A673 (cell line): ENCODE data around the gene ACO1. TPM values are rescaled to one million over a fixed set of nuclear protein-coding genes. Genes with fewer than 3 reads are reported as not detected.

ENCODE experiments used
- BruUV-seq: library from RNA; stranded (reverse); fragments of 400-500 nt; replicated peaks from 2 replicates; lab custom pipeline; 2021; lab: Mats Ljungman, UMichigan
- CTCF ChIA-PET: fragments of 300-600 bp; sonication (Branson Sonifier 250); formaldehyde crosslinking; loops from one replicate; lab custom pipeline; 2022; ENCODE audit warnings: antibody characterized with exemption; lab: Charles Lee
- POLR2A ChIA-PET: fragments of 300-600 bp; sonication (Branson Sonifier 250); formaldehyde crosslinking; loops from one replicate; lab custom pipeline; 2022; ENCODE audit warnings: antibody characterized with exemption; ENCODE audit not compliant: low non-redundant PET; lab: Charles Lee
- DNase-seq: peaks from one replicate; pipeline ENCODE4 v3.0.0-alpha.2; 2015; ENCODE audit warnings: low spot score
- H3K27ac ChIP-seq: fragments of 200-600 bp; sonication (generic); 2 replicates; pipeline ENCODE4 v1.5.1; 2016; ENCODE audit warnings: mixed run types, low read depth, mild to moderate bottlenecking, mixed read lengths, antibody characterized with exemption, low read length; ENCODE audit not compliant: poor library complexity, severe bottlenecking
- H3K27me3 ChIP-seq: fragments of 200-600 bp; sonication (generic); replicated peaks from 2 replicates; pipeline ENCODE4 v1.6.1; 2017; ENCODE audit warnings: mixed run types, low read depth, mild to moderate bottlenecking, mixed read lengths, antibody characterized with exemption, low read length; ENCODE audit not compliant: insufficient read depth, poor library complexity
- H3K36me3 ChIP-seq: fragments of 200-600 bp; sonication (generic); 2 replicates; pipeline ENCODE4 v1.6.1; 2016; ENCODE audit warnings: mixed run types, mild to moderate bottlenecking, mixed read lengths, antibody characterized with exemption, low read length; ENCODE audit not compliant: insufficient read depth, poor library complexity, severe bottlenecking
- H3K4me1 ChIP-seq: fragments of 200-600 bp; sonication (generic); 2 replicates; pipeline ENCODE4 v1.6.1; 2017; ENCODE audit warnings: mixed run types, mild to moderate bottlenecking, mixed read lengths, antibody characterized with exemption, low read length; ENCODE audit not compliant: insufficient read depth, poor library complexity, severe bottlenecking
- H3K4me3 ChIP-seq: fragments of 200-600 bp; sonication (generic); 2 replicates; pipeline ENCODE4 v1.5.1; 2016; ENCODE audit warnings: low read depth, mixed run types, mild to moderate bottlenecking, mixed read lengths, low read length; ENCODE audit not compliant: poor library complexity, severe bottlenecking
- H3K9me3 ChIP-seq: fragments of 200-600 bp; sonication (generic); 2 replicates; pipeline ENCODE4 v1.6.1; 2016; ENCODE audit warnings: mixed run types, low read depth, mild to moderate bottlenecking, mixed read lengths, antibody characterized with exemption, low read length; ENCODE audit not compliant: poor library complexity, severe bottlenecking
- EZH2 ChIP-seq: fragments of 200-600 bp; sonication (generic); IDR thresholded peaks from 2 replicates; pipeline ENCODE4 v1.6.1; 2017; ENCODE audit warnings: borderline replicate concordance, low read depth, mild to moderate bottlenecking, mixed read lengths, antibody characterized with exemption, low read length; ENCODE audit not compliant: poor library complexity, severe bottlenecking
- intact Hi-C: fragments of 100-400 bp; cut with micrococcal nuclease; formaldehyde crosslinking; loops from one replicate; pipeline ENCODE4 v1.10.0; 2022; ENCODE audit not compliant: unreplicated experiment
- total RNA-seq: library from RNA; stranded (reverse); gene quantifications from 2 replicates; pipeline ENCODE4 v1.2.3, GENCODE V29; 2021
- TF ChIP-seq, protein P1 (sequence below): fragments of 300-800, 200-600 bp; sonication (generic); conservative IDR thresholded peaks from 2 replicates; pipeline ENCODE4 v1.5.1; 2017; ENCODE audit warnings: low read depth, mild to moderate bottlenecking, antibody characterized with exemption, low read length, moderate library complexity, mixed read lengths

ACO1 gene
- total RNA-seq, 1 experiment from 2014 or later: 40.0 TPM

DNA sequence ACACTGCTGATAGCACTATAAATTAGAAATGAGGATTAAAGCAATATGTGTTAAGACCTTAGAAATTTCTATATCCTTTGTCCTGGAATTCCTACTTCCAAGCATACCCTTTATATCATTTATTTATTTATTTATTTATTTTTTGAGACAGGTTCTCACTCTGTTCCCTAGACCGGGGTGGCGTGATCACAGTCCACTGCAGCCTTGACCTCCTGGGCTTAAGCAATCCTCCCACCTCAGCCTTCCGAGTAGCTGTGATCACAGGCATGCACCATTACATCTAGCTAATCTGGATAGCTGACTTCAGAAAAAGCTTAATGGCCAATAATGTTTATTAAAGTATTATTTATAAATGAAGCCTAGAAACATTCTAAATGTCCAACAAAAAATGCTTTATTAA is 27.3 kb downstream of the ACO1 start:
- Histone ChIP-seq H3K4me3 (no peak overlapping the region), H3K36me3 (peaks cover 18% of the 10 kb centered on the region), H3K27me3 (no peaks in the 10 kb centered on the region), H3K9me3 (no peaks in the 10 kb centered on the region), H3K4me1 (no peaks in the 10 kb centered on the region), H3K27ac (no peak overlapping the region)
- intact Hi-C loops: no loop called here
- POLR2A ChIA-PET: no interaction called here
- TF ChIP-seq, protein P1, sequence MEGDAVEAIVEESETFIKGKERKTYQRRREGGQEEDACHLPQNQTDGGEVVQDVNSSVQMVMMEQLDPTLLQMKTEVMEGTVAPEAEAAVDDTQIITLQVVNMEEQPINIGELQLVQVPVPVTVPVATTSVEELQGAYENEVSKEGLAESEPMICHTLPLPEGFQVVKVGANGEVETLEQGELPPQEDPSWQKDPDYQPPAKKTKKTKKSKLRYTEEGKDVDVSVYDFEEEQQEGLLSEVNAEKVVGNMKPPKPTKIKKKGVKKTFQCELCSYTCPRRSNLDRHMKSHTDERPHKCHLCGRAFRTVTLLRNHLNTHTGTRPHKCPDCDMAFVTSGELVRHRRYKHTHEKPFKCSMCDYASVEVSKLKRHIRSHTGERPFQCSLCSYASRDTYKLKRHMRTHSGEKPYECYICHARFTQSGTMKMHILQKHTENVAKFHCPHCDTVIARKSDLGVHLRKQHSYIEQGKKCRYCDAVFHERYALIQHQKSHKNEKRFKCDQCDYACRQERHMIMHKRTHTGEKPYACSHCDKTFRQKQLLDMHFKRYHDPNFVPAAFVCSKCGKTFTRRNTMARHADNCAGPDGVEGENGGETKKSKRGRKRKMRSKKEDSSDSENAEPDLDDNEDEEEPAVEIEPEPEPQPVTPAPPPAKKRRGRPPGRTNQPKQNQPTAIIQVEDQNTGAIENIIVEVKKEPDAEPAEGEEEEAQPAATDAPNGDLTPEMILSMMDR: no peak
- TF ChIP-seq EZH2: no peak
- DNase-seq: no peak
- CTCF ChIA-PET: no interaction called here
- no TSS peak for BruUV-seq

DNA sequence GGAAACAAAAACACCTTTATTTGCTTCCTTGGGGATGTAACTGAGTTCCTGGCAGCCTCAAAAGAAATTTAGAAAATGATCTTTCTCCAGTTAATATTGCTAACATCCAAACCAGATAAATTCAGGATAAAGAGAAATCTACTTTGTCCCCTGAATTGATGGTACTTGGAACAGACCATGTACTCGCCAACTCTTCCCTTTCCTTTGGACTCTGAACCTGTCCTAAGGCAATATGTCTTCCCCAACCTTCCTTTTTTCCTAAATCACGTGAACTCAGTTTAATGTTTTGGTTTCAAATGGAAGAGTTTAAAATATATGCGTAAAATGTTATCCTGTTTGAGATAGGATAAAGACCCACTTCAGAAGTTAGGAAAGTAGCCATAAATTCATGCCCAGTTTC is 28.0 kb downstream of the ACO1 start:
- intact Hi-C loops: no loop called here

DNA sequence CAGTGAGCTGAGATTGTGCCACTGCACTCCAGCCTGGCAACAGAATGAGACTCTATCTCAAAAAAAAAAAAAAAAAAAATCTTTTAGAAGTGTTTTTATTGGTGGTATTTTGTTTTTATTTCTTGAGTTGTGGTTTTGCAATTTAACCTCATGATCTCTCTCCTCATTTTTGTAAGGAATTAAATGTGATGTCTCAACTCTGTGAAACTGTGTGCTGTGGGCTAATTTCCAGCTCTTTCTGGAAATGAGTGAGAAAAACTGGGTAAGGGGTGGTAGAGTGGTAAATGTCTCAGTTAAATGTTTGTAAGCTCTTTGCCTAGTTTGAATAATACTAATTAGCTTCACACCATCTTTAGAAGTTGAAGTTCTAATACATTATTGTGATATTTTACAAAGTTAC is 29.0 kb downstream of the ACO1 start:
- ChIA-PET POLR2A (no interaction called here), CTCF (no interaction called here)
- Histone ChIP-seq H3K9me3 (no peaks in the 10 kb centered on the region), H3K4me1 (no peaks in the 10 kb centered on the region), H3K27me3 (no peaks in the 10 kb centered on the region), H3K36me3 (peaks cover 3% of the 10 kb centered on the region), H3K4me3 (no peak overlapping the region), H3K27ac (no peak overlapping the region)
- TF ChIP-seq, protein P1: no peak
- no peak for TF ChIP-seq EZH2
- no peak for DNase-seq
- BruUV-seq: no TSS peak
- intact Hi-C loops: no loop called here

More for the DNA sequence above, 28.0 kb downstream of the ACO1 start:
- CTCF ChIA-PET: no interaction called here
- no peak overlapping the region for H3K27ac ChIP-seq
- H3K4me1 ChIP-seq: no peaks in the 10 kb centered on the region
- POLR2A ChIA-PET: no interaction called here
- H3K36me3 ChIP-seq: peaks cover 13% of the 10 kb centered on the region
- TF ChIP-seq EZH2: no peak
- TF ChIP-seq, protein P1: no peak
- no peak for DNase-seq
- no peaks in the 10 kb centered on the region for H3K9me3 ChIP-seq
- H3K27me3 ChIP-seq: no peaks in the 10 kb centered on the region
- H3K4me3 ChIP-seq: no peak overlapping the region
- no TSS peak for BruUV-seq
